Measurements from ENCODE around the gene TTLL5.
"Not testable (repeated sequence)": the region's sequence is repeated elsewhere in the genome, so short reads cannot be mapped to it uniquely, and the experiment has no call there.

TTLL5 gene

DNA sequence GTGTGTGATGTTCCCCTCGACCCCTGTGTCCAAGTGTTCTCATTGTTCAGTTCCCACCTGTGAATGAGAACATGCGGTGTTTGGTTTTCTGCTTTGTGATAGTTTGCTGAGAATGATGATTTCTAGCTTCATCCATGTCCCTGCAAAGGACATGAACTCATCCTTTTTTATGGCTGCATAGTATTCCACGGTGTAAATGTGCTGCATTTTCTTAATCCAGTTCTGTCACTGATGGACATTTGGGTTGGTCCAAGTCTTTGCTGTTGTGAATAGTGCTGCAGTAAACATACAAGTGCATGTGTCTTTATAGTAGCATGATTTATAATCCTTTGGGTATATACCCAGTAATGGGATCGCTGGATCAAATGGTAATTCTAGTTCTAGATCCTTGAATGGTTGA is 259.4 kb downstream of the TTLL5 start:
- DNase-seq: not testable (repeated sequence)

DNA sequence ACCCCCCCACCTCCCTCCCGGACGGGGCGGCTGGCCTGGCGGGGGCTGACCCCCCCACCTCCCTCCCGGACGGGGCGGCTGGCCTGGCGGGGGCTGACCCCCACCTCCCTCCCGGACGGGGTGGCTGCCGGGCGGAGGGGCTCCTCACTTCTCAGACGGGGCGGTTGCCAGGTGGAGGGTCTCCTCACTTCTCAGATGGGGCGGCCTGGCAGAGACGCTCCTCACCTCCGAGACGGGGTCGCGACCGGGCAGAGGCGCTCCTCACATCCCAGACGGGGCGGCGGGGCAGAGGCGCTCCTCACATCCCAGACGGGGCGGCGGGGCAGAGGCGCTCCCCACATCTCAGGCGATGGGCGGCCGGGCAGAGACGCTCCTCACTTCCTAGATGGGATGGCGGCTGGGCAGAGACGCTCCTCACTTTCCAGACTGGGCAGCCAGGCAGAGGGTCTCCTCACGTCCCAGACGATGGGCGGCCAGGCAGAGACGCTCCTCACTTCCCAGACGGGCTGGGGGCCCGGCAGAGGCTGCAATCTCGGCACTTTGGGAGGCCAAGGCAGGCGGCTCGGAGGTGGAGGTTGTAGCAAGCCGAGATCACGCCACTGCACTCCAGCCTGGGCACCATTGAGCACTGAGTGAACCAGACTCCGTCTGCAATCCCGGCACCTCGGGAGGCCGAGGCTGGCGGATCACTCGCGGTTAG is 264.2 kb downstream of the TTLL5 start:
- not testable (repeated sequence) for DNase-seq

DNA sequence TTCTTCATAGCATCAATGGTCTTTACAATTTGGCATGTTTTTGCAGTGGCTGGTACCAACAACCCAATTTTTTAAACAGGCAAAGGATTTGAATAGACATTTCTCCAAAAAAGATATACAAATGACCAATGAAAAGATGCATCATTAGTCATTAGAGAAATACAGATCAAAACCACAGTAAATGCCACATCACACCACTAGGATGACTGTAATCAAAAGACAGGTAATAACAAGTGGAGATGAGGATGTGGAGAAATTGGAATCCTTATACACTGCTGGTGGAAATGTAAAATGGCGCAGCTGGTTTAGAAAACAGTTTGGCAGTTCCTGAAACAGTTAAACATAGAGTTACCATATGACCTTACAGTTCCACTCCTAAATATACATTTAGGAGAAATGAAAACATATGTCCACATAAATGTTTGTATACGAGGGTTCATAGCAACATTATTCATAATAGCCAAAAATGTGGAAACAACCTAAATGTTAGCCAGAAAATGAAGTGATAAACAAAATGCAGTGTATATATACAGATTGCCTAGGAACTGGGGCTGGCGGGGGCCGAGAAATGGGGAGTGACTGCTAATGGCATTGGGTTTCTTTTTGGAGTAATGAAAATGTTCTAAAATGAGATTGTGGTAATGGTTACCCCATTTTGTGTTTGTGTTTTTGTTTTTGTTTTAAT is 265.5 kb downstream of the TTLL5 start:
- no peak for DNase-seq

DNA sequence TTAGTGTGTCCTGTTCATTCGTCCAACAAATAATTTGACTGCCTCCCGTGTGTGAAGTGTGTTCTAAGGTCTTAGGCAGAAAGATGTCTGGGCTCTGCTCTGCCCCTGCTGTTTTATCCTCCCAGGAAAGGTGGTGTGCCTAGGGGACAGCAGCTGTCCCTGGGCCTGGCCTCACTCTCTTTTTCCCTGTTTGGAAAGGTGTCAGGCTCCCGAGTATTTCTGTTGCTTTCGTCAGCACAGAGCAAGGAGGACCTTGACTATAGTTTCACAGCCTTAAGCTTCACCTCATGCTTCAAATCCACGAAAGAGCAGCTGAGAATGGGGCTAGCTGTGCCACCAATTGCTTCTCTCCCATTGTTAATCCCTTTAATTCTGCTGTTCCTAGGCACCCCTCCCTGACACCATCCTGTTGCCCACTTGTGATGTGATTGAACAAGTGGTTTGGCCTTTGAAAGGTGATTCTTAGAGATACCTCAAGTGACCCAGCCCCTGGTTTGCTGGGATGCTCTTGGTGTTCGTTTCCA is 266.6 kb downstream of the TTLL5 start:
- DNase-seq: no peak

DNA sequence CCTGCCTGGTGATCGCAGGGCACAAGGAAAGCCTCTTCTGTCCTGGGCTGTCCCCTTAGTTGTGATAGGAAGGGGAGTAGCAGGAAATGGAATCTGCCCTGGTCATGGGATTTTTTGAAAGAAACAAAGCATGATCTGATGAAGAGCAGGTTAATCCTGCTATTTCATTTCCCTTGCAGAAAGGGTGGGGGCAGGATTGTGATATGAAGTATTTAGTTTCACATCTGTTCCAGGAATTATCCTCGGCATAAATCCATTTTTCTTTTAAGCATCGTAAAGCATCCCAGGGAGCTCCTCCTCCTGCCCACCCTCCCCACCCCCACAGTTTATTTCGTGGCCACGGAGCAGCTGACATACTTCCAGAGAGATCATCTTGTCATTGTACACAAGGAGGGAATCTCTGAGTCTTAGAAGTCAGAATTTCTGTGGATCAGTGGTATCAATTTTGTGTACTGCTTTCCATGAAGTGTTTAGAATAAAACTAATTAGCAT is 267.7 kb downstream of the TTLL5 start:
- DNase-seq: no peak

DNA sequence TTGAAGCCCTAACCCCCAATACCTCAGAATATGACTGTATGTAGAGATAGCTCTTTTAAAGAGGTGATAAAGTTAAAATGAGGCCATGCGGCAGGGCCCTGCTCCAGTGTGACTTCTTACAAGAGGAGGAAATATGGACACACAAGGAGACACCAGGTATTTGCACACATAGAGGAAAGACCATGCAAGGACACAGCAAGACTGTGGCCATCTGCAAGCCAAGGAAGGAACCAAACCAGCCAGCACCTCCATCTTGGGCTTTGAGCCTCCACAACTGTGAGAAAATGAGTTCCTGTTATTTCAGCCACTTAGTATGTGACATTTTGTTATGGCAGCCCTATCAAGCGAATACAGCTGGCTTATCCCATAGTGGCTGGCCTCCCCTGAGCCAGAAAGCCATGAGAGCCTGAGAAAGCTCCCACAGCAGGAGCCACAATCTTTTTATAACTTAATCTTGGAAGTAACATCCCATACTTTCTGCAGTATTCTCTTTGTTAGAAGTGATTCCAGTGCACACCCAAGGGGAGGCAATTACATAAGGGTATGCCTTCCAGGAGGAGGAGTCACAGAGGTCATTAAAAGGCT is 272.8 kb downstream of the TTLL5 start:
- DNase-seq: no peak

DNA sequence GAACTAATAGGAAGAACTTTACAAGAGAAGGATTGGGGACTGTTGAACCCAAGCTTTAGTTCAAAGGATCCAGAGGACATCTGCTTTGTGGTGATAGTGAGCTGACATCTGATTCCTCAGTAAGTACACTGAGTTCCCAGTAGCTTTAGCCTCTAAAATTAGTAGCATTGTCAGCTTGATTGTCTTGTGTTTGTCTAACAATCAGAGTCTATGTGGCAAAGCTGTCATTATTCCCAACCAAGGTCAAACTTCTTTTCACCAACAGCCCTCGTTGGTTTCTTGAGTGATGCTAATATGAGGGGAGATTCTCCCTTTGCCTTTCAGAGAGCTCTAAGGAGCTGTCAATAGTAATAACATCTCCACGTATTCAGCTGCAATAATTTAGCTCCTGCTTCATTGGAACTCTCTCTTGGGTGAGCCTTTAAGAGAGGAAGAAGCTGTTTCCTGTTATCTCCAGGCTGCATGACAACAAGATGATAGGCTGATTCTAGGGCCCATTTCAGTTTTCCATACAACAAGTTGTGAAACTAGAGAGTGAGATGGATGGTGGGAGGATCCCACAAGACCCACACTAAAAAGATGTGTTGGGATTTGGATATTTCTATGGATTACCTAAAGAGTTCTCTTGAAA is 274.1 kb downstream of the TTLL5 start:
- DNase-seq: no peak

DNA sequence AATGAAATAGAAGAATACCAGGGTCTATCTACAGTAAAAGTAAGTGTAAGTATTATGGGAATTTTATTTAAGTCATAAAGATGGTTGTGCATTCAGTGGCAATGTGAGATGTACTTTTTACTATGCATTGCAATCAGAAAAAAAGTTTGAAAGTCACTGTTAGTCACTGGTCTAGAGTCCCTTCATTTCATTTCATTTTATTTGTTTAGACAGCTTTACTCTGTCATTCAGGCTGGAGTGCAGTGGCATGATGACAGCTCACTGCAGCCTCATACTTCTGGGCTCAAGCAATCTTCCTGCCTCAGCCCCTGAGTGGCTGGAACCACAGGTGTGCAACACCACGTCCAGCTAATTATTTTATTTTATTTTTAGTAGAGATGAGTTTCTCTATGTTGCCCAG is 278.2 kb downstream of the TTLL5 start:
- no peak for DNase-seq

DNA sequence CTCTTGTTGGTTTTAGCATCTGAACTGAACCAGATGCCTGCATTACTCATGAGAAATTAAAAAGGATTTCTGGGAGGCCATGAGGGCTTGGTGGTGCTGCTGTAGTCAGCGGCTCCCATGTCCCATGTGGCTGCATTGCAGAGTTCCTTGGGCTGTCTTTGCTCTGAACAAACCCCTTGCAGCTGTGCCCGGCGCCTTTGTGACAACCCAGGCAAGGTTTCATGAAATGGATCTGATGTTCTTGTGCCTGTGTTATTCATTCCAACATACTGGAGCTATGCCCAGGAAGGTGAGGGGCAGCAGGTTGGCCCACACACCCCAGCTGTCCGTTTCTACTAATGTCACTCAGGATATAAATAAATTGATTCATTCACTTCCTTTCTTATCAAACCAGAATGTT is 280.0 kb downstream of the TTLL5 start:
- no peak for DNase-seq

DNA sequence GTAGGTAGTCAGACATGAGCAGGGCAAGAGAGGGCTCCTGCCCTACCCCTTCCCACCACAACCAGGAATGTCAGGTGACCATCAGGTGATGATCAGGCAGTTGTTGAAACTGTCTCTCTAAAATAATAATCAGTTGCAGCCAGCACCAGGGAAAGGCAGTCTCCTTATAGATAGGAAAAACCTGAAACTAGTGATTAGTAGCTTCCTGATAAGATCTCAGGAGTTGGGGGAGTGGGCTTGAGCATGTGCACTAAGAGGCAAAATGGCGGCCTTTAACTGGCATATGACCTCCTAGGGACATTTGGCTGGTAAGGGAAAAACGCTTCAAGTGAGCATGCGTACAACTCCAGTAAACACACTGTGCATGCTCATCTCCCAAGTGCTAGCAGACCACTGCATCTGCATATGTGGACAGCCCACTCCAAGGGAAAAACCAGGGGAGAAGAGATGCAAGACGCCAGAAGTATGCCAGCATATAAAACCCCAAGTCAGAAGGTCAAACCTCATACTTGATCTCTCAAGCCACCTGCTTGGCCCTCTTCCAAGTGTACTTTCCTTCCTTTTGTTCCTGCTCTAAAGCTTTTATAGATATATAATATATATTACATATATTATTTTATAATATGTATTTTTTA is 283.7 kb downstream of the TTLL5 start:
- no peak for DNase-seq

DNA sequence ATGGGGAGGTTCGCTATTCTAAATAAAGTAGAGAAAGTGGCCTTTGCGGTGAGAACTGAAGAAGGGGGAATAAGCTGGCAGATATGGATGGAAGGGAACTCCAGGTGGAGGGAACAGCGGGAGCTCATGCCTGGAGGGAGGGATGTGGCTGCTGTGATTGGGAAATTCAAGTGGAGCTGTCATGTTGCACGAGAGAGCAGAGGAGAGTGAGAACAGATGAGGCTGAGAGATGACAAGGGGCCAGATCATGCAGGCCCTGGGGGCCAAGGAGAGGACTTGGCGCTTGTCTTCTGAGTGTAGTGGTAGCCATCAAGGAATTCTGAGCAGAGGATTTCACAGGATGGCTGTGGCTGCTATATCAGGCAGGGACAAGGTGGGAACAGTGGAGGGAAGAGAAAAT is 285.7 kb downstream of the TTLL5 start:
- no peak for DNase-seq

DNA sequence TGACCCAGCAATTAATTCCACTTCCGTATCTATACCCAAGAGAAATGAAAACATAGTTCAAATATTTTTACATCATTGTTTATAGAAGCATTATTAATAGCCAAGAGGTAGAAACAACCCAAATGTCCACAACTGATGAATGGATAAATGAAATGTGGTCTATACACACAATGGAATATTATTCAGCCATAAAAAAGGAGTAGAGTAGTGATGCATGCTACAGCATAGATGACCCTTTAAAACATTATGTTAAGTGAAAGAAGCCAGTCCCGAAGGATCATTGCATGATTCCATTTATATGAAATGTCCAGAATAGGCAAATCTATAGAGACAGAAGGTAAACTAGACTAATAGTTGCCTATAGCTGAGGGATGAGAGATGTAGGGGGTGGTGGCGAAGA is 291.4 kb downstream of the TTLL5 start:
- DNase-seq: no peak

DNA sequence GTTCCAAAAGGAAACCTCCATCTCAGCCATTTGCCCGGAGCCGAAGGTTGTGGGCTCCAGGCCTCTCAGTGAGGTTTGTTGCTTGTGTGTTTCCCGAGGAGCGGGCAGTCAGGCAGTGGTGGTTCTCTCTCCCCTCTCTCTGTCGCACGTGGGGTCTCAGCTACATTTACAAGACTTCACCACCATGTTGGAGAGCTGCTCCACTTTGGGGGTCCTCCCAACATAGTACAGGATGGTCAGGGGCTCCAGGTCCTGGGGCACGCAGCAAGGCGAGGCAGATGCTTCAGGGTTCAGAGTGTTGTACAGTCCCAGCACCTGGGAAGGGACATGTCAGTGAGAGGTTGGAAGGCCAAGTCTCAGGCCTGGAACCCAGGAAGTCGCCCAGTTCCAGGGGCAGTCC is 298.0 kb downstream of the TTLL5 start:
- no peak for DNase-seq

DNA sequence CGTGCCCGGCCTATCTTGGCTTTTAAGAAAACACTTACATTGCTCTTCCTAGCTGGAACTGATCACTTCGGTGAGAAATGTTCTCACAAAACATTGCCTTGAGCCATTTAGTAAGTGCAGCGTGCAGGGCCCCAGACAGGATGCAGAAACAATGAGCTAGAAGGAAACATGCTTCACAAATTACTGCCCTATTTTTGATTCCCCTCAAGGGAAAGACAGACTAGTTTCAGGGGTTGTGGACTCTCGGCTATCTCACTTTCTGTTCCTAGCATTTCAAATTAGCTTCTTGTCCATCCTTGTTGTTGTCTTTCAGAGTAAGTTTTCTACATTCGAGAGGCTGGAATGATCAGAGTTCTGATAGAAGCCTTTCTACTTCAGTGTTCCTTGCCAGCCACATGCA is 299.2 kb downstream of the TTLL5 start:
- no peak for DNase-seq

DNA sequence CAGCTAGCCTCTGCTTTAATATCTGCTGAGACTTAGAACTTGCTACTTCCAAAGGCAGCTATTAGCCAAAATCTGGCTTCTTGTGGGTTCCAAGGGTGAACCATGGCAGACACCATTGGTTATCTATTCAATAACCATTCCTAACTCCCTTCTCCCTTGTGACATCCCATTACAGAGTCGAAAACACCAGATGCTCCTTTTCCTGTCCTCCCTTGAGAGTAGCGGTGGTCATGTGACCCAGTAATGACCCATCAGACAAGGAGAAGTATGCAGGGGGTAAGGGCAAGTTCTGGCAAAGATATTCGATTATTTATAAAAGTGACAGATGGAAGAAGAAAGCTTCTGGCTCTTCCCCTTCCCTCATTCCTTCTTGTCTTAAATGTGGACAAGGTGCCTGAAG is 300.6 kb downstream of the TTLL5 start:
- no peak for DNase-seq

DNA sequence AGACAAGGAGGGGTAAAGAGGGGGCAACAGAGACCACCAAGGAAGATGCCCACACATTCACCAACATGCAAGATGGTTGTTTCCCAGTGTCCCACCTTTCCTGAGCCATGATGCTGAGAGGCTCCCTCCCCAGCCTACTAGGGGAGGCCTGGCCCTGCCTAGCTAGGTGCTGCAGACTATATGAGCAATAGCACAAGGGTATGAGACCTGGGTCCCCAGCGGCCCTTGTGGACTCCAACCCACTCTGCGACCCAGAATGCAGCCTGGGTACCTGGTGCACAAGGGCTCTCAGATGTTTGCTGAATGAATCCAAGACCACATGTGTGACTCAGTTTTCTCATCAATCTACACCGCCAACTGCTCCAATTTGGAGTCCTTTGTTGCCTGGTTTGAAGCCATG is 306.8 kb downstream of the TTLL5 start:
- DNase-seq: no peak

DNA sequence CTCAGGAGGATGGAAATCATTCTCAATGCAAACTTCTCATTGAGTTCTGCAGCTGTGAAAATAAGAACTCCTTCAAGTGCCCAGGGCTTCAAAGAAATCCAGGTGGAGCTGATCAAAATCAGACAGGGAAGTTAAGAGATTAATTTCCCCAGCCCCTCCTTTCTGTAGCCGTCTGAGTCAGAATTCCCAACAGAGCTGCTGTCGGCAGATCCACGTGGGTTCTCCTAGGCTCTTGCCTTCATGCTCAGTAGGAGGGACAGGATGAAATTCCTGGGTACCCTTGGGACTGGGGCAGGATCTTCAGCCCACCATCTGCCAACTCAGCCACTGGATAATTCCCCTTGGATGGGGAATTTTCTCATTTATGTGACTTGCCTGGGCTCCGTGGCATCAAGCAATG is 307.4 kb downstream of the TTLL5 start:
- no peak for DNase-seq

DNA sequence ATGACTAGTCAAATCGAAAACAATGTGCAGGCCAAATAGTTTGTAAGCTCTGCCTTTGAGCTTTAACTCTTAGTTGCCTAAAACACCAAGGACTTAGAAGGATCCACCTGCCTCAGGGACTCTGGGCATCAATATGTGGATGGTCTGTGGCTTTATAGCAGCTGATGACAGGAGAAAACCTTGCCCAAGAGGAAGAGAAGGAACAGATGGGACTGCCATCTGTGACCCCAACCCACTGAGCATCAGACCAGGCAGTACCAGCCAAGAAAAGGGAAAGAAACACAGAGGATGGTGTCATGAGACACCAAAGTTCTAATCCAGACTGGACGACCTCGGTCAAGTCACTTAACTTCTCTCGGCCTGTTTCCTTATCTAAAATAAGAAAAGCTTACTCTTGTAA is 308.1 kb downstream of the TTLL5 start:
- DNase-seq: no peak

DNA sequence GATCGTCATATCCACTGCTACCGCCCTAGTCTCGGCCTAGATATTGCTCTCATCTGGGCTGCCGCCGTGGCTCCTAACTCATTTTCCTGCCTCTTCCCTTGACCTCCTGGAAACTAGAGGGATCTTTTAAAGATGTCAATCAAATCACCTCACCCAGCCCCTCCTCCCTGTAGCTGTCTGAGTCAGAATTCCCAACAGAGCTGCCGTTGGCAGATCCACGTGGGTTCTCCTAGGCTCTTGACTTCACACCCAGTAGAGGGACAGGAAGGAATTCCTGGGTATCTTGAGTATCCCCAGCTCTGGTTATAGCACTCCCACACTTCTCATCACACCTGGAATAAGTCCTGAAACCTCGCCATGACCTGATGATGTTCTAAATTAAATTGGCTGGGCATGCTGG is 308.8 kb downstream of the TTLL5 start:
- no peak for DNase-seq

DNA sequence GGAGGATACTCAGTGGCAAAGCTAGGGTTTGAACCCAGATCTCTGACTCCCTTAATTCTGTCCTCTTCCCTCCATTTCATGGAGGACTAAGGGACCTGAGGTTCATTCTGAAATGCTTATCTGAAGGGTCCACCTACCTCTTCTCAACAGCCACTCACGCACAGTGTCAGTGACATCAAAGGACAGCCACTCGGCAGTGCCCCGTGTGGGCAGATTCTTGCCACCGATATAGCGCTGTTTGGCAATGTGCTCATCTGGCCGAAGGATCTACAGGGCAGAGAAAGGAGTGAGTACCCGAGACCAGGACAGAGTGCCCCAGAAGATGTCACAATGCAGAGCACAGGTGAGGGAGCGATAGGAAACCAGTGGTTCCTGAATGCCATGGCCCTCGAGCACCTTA is 309.9 kb downstream of the TTLL5 start:
- no peak for DNase-seq

DNA sequence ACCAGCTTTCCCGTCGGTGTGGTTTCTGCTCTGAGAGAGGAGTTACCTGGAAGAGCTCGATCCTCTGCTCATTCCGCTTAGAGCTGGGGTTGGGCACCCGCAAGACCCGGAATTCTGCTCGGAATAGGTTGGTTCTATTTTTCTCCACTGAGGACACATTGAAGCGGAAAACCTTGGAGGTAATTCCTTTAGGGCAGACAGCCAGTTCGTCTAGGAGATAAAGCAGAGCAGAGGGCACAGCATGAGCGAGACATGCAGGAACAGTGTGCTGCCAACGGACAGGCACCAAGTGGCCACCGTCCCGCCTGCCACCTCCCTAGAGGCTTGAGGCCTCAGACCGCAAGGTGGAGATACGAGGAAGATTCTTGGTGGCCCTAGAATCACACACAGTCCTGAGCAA is 310.5 kb downstream of the TTLL5 start:
- no peak for DNase-seq

DNA sequence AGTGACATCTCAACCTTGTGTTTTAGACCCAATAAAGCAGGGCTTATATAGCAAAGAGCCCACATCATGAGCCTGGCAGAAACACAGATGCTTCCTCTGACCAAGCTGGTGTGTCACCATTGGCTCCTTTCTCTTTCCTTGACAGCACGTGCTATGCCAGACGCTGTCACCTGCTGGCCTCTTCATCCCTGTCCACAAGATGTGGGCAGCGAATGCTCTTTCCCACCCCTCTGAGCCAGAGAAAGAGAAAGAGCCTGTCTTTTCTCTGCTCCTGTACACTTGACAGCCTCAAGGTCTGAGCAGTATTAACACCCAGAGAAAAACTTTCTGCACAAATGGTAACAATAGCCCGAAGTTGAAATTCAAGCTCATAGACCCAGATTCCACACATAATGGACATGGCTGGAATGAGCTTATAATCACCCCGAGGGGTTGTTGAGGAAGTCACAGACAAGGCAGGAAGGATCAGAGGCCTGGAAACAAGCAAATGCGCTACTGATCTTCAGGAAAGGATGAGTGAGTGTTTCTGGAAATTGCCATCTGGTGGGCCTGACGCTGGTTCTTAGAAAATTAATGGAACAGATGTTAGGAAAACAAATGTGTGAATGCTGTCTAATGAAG is 311.9 kb downstream of the TTLL5 start:
- no peak for DNase-seq

Measured in stimulated activated CD4-positive, alpha-beta T cell treated with anti-CD3 and anti-CD28 coated beads, Interleukin-4, amount 100 ng/mL, for 24 hours (primary cell).